Stimulated activated CD4-positive, alpha-beta T cell treated with anti-CD3 and anti-CD28 coated beads, Interleukin-12 subunit alpha, Interleukin-12 subunit beta, amount 100 ng/mL, for 4 hours (primary cell): ENCODE results near the gene TMEM256.
A peak's percentile ranks its signal among the peaks of the same experiment; 100 is the strongest.
"Not testable (repeated sequence)": the region's sequence is repeated elsewhere in the genome, so short reads cannot be mapped to it uniquely, and the experiment has no call there.

Source experiments
- DNase-seq: peaks from one replicate; pipeline ENCODE4 v3.0.0-alpha.2; 2020

Gene TMEM256

DNA sequence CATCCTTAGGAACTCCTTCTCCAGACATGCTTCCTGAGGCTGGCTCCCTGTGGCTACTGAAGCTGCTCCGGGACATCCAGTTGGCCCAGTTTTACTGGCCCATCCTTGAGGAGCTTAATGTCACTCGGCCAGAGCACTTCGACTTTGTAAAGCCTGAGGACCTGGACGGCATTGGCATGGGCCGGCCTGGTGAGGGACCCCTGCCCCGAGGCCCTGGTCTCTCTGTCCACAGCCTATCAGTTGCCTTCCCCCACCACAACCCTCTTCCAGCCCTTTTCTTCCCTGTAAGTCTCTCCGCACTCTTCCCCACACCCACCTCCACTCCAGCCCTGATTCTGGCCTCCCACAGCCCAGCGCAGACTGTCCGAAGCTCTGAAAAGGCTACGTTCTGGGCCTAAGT lies 21.0 kb downstream of the TMEM256 start:
- no peak for DNase-seq

DNA sequence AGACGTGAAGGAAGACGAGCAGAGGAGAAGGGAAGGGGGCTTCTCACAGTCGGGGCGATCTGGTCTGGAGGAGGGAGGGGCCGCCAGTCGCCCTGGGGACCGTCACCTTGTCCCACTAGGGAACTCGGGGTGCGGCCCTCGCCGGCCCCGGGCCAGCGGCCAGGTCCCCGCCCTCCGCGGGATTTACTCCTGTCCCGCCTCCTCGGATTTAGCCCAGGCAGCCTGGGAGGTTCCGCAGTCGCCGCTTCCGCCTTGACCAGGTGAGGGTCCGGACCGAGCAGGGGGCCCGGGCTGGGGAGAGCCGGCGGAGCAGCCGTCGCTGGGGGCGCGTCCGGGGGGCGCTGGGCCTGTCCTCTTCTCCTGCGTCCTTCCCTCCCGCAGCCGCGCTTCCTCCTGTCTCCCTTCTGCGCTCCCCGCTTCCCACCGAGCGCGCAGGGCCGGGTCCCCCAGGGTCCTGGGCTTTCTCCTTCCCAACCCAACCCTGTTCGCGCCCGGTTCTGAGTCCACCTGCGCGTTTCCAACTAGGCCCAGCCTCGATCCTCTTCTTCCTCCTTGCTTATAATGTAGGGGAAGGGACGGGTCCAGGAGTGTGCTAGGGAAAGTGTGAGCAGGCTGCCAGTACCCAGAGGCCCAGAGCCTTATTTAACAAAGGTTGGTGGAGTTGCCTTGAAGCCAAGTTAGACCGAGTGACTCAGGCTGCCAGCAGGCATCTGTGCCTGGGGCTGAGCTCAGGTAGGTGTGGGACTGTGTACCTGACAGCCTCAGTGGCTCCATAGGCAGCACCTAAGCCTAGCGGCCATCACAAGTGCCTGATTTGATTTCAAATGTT lies 22.8 kb downstream of the TMEM256 start, which contains the start of gene TNK1:
TSS of gene TNK1 (plus strand) at position 235 of the 829 bp plus-strand sequence. CDS start 1,838 bp downstream, outside the sequence.
- no peak for DNase-seq

DNA sequence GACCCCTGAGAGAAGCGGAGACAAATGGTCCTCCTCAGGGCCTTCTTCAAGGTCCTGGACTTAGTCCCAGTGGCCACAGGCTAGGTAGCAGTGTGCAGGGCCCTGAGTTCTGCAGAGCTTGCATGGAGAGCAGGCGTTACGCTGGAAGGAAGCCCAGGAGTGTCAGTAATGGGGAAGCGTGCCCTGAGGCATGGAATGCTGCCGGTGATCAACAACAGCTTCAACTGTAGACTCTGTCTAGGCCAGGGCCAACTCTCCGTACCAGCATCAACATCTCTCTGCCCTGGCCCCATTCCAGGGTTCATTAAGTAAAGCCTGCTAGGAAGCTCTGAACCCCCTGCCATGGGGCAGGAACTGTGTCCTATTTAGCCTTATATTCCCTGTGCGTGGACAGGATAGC lies 23.6 kb downstream of the TMEM256 start:
- DNase-seq, result no peak

DNA sequence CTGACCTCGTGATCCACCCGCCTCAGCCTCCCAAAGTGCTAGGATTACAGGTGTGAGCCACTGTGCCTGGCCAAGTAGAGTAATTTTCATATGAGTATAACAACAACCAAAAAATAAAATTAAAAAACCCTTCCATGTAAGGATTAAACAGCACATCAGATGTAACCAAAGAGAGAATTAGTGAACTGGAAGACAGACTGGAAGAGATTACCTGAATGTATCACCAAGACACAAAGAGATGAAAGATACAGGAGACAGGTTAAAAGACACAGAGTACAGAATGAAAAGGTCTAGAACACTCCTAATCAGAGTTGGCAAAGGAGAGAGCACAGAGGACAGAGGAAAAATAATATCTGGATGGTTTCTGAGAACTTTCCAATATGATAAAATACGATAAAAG lies 24.8 kb downstream of the TMEM256 start:
- DNase-seq, result no peak

DNA sequence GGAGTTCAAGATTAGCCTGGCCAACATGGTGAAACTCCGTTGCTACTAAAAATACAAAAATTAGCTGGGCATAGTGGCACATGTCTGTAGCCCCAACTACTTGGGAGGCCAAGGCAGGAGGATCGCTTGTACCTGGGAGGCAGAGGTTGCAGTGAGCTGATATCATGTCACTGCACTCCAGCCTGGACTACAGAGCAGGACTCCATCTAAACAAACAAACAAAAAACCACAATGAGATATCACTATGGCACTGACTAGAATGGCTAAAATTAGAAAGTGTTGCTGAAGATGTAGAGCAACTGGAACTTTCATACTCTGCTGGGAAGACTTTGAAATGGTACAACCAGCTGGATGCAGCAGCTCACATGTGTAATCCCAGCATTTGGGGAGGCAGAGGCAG lies 29.5 kb downstream of the TMEM256 start:
- no peak for DNase-seq

DNA sequence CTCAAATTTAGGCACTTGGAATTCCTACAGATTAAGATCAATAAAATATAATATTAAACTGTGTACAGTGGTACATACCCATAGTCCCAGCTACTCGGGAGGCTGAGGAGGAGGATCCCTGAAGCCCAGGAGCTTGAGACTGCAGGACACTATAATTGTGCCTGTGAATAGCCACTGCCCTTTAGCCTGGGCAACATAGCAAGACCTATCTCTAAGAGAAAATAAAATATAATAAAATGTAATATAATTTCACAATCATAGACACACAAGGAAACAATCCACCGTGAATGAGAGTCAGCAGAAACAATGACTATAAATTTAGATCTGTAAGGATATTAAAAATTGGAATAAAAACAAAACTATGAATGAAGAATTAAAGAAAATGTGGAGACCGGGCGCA lies 33.0 kb downstream of the TMEM256 start:
- no peak for DNase-seq

DNA sequence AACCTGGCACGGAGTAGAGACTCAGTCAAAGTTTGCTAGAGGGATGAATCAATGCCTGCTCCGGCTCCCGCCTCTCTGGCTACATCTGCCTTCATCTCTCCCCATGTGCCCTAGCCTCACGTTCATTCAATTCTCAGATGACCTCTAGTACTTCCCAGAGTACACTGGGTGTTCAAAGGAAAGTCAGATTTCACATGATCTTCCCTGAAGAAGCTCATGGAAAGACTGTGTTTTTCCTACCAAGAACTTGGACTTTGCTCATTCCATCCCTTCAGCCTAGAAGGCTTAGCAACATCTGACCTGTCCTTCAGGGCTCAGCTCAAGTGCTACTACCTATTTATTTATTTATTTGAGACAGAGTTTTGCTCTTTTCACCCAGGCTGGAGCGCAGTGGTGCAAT lies 34.1 kb downstream of the TMEM256 start:
- DNase-seq, result no peak

DNA sequence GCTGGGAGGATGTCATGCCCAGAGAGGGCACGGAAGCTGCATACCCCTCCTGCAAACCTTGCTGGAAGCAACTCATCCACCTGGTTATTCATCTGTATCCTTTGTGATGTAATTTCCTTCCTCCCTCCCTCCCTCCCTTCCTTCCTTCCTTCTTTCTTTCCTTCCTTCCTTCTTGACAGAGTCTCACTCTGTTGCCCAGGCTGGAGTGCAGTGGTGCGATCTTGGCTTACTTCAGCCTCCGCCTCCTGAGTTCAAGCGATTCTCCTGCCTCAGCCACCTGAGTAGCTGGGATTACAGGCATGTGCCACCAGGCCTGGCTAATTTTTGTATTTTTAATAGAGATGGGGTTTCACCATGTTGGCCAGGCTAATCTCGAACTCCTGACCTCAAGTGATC lies 35.3 kb downstream of the TMEM256 start:
- DNase-seq, result not testable (repeated sequence)

DNA sequence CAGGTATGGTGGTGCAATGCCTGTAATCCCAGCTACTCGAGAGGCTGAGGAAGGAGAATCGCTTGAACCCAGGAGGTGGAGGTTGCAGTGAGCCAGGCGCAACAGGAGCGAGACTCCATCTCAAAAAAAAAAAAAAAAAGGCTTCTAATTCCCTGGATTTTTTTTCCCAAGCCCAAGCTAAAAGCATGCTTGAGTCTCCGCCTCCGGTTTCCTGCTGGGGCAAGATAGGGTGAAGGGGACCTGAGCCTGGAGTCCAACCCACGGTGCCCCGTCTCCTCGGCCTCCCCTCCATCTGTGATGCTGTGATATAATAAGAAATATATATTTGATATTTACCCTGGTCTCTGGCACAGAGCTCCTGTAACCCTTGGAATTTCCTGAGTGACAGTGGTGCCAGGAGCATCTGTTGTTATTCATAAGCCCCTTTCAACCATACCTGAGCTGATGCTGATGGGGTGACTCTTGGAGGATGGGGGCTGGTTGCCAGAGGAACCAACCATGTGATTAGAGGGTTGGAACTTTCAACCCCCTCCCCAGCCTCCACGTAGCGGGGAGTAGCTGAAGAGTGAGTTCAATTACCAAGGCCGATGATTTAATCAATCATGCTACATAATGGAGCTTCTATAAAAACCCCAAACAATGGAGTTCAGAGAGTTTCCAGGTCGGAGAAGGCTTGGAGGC lies 35.8 kb downstream of the TMEM256 start:
- DNase-seq, result no peak

DNA sequence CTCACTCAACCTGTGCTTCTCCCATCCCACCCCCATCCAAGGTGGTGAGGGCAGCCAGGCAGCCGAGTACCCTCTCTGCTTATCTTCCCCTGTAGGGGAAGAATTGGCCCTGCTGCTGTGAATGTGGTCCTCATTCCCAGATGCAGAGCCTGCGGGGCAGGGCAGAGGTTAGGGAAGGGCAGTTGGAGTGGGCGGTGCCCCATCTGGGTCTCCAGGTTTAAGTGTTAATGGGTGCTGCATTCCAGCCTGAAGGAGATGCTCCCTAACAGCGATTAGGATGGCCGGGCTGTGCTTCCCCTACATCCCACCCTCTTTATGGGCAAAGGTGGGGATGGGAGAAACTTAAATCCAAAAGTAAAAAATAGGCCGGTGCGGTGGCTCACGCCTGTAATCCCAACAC lies 36.8 kb downstream of the TMEM256 start:
- DNase-seq, result no peak

DNA sequence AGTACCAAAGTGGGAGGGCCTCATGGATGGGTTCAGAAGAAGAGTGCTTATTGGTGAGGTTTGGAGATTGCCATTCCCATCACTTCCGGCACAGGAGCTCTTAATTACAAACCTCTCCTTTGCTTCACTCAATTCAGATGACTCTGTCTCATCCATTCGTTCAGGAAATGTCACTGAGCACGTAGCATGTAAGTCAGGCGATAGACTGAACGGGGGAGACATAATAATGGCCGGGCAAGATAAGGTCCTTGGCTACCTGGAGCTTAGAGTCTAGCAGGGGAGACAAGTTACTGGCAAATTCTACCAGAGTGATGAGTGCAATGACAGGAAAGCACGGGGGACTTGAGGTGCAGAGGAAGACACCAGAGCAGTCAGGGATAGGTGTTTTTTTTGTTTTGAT lies 37.9 kb downstream of the TMEM256 start:
- DNase-seq, result not testable (repeated sequence)

DNA sequence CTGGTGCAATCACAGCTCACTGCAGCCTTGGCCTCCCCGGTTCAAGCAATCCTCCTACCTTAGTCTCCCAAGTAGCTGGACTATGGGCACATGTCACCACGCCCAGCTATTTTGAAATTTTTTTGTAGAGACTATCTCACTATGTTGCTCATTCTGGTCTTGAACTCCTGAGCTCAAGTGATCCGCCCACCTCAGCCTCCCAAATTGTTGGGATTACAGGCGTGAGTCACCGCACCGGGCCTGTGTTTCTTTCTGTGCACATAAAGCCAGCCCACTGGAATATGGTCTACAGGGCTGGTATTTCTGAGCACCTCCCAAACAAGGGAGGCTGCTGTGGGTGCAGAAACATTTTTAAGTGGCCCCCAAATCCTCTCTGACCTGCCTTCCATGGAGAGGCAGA lies 40.6 kb downstream of the TMEM256 start:
- DNase-seq, result no peak

DNA sequence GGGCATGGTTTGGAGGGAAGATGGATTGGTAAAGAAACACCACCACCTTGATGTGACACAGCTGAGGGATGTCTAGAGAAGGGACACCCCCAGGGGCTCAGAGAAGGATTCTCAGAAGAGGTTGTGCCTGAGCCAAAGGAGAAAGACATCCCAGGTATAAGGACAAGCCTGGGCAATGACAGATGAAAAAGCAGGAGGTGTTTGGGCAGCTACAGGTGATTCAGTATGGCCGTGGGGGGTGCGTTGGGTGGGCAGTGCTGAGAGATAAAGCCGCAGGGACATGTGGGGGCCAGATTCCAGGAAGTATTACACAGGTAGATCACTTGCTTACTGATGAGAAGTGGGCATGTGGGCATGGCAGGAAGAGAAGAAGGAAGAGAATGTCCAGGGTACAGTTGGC lies 42.0 kb downstream of the TMEM256 start:
- DNase-seq, result no peak

DNA sequence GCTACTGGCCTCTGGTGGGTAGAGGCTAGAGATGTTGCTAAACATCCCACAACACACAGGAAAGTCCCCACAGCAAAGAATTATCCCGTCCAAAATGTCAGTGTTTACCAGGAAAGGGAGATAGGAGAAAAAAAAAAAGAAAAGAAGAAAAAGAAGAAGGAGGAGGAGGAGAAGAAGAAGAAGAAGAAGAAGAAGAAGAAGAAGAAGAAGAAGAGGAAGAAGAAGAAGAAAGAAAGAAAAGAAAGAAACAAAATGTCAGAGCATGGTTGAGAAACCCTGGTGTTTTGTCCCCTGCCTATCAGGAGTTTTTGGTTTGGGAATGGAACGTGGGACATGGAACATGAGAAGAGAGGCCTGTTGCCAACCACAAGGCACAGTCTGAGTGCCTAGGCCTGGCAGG lies 46.5 kb downstream of the TMEM256 start:
- no peak for DNase-seq

DNA sequence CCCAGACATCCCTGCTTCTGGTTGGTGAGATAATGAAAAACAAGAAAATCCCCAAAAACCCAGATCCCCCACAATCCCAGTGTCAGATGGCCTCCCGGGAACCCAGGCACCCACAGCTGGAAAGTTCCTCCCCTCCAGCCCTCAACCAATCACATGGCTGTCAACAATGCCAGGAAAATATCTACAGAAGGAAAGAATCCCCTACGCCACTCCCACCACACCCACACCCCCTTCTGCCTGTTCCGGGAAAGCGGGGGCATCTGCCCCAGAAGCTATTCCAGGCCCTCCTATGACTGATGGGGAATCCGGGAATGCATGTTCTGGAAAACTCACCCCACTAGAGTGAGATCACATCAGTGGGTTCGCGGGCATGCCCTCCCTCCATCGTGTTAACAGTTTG lies 47.1 kb downstream of the TMEM256 start:
- DNase-seq, result no peak

DNA sequence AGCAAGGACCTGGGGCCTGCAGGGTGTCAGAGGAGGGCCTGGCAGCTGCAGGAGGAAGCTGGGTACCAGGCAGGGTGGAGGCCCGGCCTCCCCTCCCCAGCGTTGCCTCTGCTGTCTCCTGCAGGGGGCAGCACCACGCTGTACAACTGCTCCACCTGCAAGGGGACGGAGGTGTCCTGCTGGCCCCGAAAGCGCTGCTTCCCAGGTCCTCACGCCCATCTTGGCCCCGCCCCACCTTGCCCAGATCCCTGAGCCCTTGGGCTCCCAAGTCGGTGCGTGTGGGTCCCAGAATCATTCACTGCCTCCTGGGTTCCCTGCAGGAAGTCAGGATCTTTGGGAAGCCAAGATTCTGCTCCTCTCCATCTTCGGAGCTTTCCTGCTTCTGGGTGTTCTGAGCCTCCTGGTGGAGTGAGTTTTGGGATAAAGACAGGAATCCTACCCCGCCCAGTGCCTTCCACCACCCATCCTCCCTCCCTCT lies 47.8 kb downstream of the TMEM256 start:
- DNase-seq, result peak; percentile 82

DNA sequence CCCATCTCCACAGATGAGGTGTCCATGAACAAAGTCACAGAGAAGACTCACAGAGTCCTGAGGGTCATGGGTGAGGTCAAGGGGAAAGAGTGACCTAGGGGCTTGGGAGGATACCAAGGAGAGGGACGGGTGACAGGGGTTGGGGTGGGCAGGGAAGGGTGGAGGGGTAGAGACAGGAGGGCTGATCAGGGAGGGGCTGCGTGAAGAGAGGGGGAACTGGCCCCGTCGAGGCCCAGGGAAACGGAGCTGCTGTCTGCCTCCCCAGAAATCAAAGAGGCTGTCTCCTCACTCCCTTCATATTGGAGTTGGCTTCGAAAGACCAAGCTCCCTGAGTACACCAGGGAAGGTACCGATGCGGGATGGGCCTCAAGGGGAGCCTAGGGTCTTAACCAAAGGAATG lies 48.3 kb downstream of the TMEM256 start:
- DNase-seq, result no peak

DNA sequence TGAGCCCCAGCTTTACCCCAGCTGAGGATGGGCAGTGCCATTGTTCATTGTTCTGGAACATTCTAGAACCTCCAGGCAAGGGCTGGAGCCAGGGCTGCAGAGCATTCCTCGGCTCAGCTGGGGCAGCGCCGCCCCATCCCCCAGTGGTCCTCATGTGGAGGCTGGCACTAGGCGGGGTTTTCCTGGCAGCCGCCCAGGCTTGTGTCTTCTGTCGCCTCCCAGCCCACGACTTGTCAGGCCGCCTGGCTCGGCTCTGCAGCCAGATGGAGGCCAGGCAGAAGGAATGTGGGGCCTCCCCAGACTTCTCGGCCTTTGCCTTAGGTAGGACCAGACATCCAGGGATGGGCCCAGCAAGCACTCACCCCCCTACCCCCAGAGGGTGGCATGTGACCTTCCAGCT lies 48.8 kb downstream of the TMEM256 start, which contains the start of gene TMEM95:
TSS of gene TMEM95 (plus strand) at position 104 of the 400 bp plus-strand sequence. CDS start at position 153, 49 bp downstream.
- DNase-seq, result no peak

DNA sequence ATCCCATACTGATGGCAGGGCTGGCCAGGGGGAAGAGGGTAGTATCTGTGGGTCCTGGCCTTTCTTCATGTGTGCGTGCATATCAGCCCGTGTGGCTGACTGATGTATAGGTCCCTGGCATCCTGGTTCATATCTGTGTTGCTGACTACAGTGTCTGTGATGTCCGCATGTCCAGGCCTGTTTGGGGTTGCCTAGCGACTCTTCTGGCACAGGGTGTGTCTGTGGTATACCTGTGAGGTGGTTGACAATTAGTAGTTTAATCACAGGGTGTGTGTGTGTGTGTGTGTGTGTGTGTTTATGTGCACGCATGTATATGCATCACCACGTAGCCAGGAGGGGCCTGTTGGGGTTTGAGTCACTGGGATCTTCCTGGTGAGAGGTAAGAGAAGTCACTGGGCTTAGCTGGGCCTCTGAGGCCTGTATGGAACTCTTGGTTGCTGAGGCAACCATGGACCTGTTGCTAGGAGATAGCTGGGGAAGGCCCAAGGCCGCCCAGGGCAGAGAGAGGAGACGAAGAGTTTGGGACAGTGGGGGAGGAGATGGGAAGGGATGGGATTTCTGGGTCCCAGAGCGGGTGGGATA lies 49.5 kb downstream of the TMEM256 start:
- no peak for DNase-seq
